ENCODE measurements around the gene HSF4.

HSF4 gene

DNA sequence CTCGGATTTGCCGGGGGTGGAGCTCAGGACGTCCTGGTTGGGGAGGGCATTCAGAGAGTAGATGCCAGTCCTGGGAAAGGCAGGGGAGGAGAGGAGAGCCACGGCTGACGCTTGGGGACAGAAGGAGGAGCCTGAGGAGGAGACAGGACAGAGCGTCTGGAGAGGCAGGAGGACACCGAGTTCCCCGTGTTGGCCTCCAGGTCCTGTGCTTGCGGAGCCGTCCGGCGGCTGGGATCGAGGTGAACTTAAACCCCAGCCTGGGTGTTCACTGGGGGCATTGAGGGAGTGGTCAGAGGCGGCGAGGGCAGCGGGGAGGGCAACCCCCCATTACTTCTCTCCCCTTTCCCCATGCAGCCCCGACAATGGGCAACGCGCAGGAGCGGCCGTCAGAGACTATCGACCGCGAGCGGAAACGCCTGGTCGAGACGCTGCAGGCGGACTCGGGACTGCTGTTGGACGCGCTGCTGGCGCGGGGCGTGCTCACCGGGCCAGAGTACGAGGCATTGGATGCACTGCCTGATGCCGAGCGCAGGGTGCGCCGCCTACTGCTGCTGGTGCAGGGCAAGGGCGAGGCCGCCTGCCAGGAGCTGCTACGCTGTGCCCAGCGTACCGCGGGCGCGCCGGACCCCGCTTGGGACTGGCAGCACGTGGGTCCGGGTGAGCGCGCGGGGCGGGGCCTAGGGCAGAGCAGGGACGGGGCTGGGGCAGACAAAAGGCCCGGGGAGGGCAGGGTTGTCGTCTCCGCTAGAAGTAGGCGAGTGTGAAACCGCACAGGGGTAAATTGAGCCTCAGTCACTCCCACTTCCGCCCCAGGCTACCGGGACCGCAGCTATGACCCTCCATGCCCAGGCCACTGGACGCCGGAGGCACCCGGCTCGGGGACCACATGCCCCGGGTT, 9.5 kb downstream of the HSF4 start (continued):
- TF ChIP-seq, protein P1, sequence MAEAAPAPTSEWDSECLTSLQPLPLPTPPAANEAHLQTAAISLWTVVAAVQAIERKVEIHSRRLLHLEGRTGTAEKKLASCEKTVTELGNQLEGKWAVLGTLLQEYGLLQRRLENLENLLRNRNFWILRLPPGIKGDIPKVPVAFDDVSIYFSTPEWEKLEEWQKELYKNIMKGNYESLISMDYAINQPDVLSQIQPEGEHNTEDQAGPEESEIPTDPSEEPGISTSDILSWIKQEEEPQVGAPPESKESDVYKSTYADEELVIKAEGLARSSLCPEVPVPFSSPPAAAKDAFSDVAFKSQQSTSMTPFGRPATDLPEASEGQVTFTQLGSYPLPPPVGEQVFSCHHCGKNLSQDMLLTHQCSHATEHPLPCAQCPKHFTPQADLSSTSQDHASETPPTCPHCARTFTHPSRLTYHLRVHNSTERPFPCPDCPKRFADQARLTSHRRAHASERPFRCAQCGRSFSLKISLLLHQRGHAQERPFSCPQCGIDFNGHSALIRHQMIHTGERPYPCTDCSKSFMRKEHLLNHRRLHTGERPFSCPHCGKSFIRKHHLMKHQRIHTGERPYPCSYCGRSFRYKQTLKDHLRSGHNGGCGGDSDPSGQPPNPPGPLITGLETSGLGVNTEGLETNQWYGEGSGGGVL (tag by site-specific recombination; IDR thresholded peaks at IDR 0.05) = peak; percentile 29; the same call in 1 of the 2 replicates
- TF ChIP-seq ZNF621 (tag by site-specific recombination; IDR thresholded peaks at IDR 0.05) (no peak), ZNF221 (tag by site-specific recombination; IDR thresholded peaks at IDR 0.05; ENCODE audit: borderline replicate concordance) (no peak), GFI1B (tag by site-specific recombination; IDR thresholded peaks at IDR 0.05) (no peak), ZNF140 (tag by site-specific recombination; IDR thresholded peaks at IDR 0.05) (no peak), ZNF785 (tag by site-specific recombination; IDR thresholded peaks at IDR 0.05) (no peak), ZNF529 (tag by site-specific recombination; IDR thresholded peaks at IDR 0.05; ENCODE audit: insufficient replicate concordance) (no peak), ZFHX2 (tag by site-specific recombination; conservative IDR thresholded peaks at IDR 0.05) (peak; percentile 34; the same call in 1 of the 2 replicates), ZNF335 (tag by site-specific recombination; conservative IDR thresholded peaks at IDR 0.05) (peak; percentile 100), ZNF146 (tag by site-specific recombination; IDR thresholded peaks at IDR 0.05) (no peak), ZNF354C (tag by site-specific recombination; IDR thresholded peaks at IDR 0.05; ENCODE audit: borderline replicate concordance, low read depth) (no peak), ZXDB (tag by site-specific recombination; IDR thresholded peaks at IDR 0.05) (peak; percentile 66; the same call in 1 of the 2 replicates), KLF8 (tag by site-specific recombination; IDR thresholded peaks at IDR 0.05) (no peak), ZBTB48 (tag by site-specific recombination; IDR thresholded peaks at IDR 0.05) (no peak), OSR2 (tag by site-specific recombination; IDR thresholded peaks at IDR 0.05) (no peak), ZNF169 (tag by site-specific recombination; IDR thresholded peaks at IDR 0.05) (no peak), HOXA7 (CRISPR knock-in tag; IDR thresholded peaks at IDR 0.05; ENCODE audit: borderline replicate concordance) (no peak), ZNF37A (tag by site-specific recombination; IDR thresholded peaks at IDR 0.05) (no peak), ZNF791 (tag by site-specific recombination; IDR thresholded peaks at IDR 0.05) (no peak), ZNF677 (tag by site-specific recombination; IDR thresholded peaks at IDR 0.05) (no peak), ZNF416 (tag by site-specific recombination; IDR thresholded peaks at IDR 0.05) (no peak), ZNF585B (tag by site-specific recombination; IDR thresholded peaks at IDR 0.05) (no peak), ZFP69B (tag by site-specific recombination; IDR thresholded peaks at IDR 0.05) (no peak)
- TF ChIP-seq, protein P2, sequence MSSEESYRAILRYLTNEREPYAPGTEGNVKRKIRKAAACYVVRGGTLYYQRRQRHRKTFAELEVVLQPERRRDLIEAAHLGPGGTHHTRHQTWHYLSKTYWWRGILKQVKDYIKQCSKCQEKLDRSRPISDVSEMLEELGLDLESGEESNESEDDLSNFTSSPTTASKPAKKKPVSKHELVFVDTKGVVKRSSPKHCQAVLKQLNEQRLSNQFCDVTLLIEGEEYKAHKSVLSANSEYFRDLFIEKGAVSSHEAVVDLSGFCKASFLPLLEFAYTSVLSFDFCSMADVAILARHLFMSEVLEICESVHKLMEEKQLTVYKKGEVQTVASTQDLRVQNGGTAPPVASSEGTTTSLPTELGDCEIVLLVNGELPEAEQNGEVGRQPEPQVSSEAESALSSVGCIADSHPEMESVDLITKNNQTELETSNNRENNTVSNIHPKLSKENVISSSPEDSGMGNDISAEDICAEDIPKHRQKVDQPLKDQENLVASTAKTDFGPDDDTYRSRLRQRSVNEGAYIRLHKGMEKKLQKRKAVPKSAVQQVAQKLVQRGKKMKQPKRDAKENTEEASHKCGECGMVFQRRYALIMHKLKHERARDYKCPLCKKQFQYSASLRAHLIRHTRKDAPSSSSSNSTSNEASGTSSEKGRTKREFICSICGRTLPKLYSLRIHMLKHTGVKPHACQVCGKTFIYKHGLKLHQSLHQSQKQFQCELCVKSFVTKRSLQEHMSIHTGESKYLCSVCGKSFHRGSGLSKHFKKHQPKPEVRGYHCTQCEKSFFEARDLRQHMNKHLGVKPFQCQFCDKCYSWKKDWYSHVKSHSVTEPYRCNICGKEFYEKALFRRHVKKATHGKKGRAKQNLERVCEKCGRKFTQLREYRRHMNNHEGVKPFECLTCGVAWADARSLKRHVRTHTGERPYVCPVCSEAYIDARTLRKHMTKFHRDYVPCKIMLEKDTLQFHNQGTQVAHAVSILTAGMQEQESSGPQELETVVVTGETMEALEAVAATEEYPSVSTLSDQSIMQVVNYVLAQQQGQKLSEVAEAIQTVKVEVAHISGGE (tag by site-specific recombination; conservative IDR thresholded peaks at IDR 0.05; ENCODE audit: low read depth) = peak; percentile 59
- TF ChIP-seq, protein P3, sequence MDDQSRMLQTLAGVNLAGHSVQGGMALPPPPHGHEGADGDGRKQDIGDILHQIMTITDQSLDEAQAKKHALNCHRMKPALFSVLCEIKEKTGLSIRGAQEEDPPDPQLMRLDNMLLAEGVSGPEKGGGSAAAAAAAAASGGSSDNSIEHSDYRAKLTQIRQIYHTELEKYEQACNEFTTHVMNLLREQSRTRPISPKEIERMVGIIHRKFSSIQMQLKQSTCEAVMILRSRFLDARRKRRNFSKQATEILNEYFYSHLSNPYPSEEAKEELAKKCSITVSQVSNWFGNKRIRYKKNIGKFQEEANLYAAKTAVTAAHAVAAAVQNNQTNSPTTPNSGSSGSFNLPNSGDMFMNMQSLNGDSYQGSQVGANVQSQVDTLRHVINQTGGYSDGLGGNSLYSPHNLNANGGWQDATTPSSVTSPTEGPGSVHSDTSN (CRISPR knock-in tag; IDR thresholded peaks at IDR 0.05) = no peak
- TF ChIP-seq, protein P4, sequence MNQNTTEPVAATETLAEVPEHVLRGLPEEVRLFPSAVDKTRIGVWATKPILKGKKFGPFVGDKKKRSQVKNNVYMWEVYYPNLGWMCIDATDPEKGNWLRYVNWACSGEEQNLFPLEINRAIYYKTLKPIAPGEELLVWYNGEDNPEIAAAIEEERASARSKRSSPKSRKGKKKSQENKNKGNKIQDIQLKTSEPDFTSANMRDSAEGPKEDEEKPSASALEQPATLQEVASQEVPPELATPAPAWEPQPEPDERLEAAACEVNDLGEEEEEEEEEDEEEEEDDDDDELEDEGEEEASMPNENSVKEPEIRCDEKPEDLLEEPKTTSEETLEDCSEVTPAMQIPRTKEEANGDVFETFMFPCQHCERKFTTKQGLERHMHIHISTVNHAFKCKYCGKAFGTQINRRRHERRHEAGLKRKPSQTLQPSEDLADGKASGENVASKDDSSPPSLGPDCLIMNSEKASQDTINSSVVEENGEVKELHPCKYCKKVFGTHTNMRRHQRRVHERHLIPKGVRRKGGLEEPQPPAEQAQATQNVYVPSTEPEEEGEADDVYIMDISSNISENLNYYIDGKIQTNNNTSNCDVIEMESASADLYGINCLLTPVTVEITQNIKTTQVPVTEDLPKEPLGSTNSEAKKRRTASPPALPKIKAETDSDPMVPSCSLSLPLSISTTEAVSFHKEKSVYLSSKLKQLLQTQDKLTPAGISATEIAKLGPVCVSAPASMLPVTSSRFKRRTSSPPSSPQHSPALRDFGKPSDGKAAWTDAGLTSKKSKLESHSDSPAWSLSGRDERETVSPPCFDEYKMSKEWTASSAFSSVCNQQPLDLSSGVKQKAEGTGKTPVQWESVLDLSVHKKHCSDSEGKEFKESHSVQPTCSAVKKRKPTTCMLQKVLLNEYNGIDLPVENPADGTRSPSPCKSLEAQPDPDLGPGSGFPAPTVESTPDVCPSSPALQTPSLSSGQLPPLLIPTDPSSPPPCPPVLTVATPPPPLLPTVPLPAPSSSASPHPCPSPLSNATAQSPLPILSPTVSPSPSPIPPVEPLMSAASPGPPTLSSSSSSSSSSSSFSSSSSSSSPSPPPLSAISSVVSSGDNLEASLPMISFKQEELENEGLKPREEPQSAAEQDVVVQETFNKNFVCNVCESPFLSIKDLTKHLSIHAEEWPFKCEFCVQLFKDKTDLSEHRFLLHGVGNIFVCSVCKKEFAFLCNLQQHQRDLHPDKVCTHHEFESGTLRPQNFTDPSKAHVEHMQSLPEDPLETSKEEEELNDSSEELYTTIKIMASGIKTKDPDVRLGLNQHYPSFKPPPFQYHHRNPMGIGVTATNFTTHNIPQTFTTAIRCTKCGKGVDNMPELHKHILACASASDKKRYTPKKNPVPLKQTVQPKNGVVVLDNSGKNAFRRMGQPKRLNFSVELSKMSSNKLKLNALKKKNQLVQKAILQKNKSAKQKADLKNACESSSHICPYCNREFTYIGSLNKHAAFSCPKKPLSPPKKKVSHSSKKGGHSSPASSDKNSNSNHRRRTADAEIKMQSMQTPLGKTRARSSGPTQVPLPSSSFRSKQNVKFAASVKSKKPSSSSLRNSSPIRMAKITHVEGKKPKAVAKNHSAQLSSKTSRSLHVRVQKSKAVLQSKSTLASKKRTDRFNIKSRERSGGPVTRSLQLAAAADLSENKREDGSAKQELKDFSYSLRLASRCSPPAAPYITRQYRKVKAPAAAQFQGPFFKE (tag by site-specific recombination; IDR thresholded peaks at IDR 0.05; ENCODE audit: borderline replicate concordance) = no peak
- TF ChIP-seq, protein P5, sequence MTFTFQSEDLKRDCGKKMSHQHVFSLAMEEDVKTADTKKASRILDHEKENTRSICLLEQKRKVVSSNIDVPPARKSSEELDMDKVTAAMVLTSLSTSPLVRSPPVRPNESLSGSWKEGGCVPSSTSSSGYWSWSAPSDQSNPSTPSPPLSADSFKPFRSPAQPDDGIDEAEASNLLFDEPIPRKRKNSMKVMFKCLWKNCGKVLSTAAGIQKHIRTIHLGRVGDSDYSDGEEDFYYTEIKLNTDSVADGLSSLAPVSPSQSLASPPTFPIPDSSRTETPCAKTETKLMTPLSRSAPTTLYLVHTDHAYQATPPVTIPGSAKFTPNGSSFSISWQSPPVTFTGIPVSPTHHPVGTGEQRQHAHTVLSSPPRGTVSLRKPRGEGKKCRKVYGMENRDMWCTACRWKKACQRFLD (tag by site-specific recombination; IDR thresholded peaks at IDR 0.05) = no peak
